GM19395 (cell line): ENCODE data around the gene AMIGO3.
"Not testable (repeated sequence)": the region's sequence is repeated elsewhere in the genome, so short reads cannot be mapped to it uniquely, and the experiment has no call there.

ENCODE experiments used
- ATAC-seq: cut with Tn5 transposase; IDR thresholded peaks from one replicate; pipeline ENCODE4 v1.9.1; 2021; ENCODE audit warnings: mild to moderate bottlenecking, moderate library complexity; ENCODE audit not compliant: unreplicated experiment

The AMIGO3 gene

GRCh38 chr3:49719214-49719884, at the start of gene AMIGO3:
TSS of gene AMIGO3 (minus strand) at chr3:49719684. CDS start at chr3:49719465, 219 bp downstream.
- peak; percentile 62 for ATAC-seq

- no peak for ATAC-seq
These were observed 44.5 kb upstream of the AMIGO3 start for GRCh38 chr3:49763981-49764380.

- ATAC-seq: no peak
These were observed 42.2 kb upstream of the AMIGO3 start for GRCh38 chr3:49761661-49762060.

GRCh38 chr3:49759226-49759625, 39.7 kb upstream of the AMIGO3 start:
- no peak for ATAC-seq

- ATAC-seq: no peak
These were observed 37.7 kb upstream of the AMIGO3 start for GRCh38 chr3:49757197-49757596.

GRCh38 chr3:49756036-49756435, 36.6 kb upstream of the AMIGO3 start:
- no peak for ATAC-seq

GRCh38 chr3:49754536-49754935, 35.1 kb upstream of the AMIGO3 start:
- ATAC-seq: no peak

GRCh38 chr3:49751501-49751900, 32.0 kb upstream of the AMIGO3 start:
- no peak for ATAC-seq

- no peak for ATAC-seq
These were observed 30.6 kb upstream of the AMIGO3 start for GRCh38 chr3:49750056-49750455.

- not testable (repeated sequence) for ATAC-seq
These were observed 29.4 kb upstream of the AMIGO3 start for GRCh38 chr3:49748874-49749273.

GRCh38 chr3:49747792-49748480, 28.5 kb upstream of the AMIGO3 start:
- no peak for ATAC-seq

- ATAC-seq: no peak
These were observed 26.5 kb upstream of the AMIGO3 start for GRCh38 chr3:49745986-49746385.

GRCh38 chr3:49740427-49740826, 20.9 kb upstream of the AMIGO3 start:
- ATAC-seq: no peak

- ATAC-seq: no peak
These were observed 18.7 kb upstream of the AMIGO3 start for GRCh38 chr3:49738067-49738713.

- no peak for ATAC-seq
These were observed 15.3 kb upstream of the AMIGO3 start for GRCh38 chr3:49734752-49735151.

GRCh38 chr3:49733551-49733950, 14.1 kb upstream of the AMIGO3 start:
- ATAC-seq: no peak

GRCh38 chr3:49732597-49732996, 13.1 kb upstream of the AMIGO3 start:
- ATAC-seq: no peak

GRCh38 chr3:49729966-49730609, 10.6 kb upstream of the AMIGO3 start:
- ATAC-seq: no peak

- ATAC-seq: no peak
These were observed 8.5 kb upstream of the AMIGO3 start for GRCh38 chr3:49727924-49728361.

- no peak for ATAC-seq
These were observed 7.9 kb upstream of the AMIGO3 start for GRCh38 chr3:49727154-49727923.
